BLaER1 (cell line): ENCODE data around the gene DPPA3.
"Not testable (repeated sequence)": the region's sequence is repeated elsewhere in the genome, so short reads cannot be mapped to it uniquely, and the experiment has no call there.

ENCODE experiments used
- H3K27ac ChIP-seq: shearing (Covaris generic); formaldehyde crosslinking; 2 replicates; pipeline ENCODE4 v1.8.1; 2022
- H3K27me3 ChIP-seq: shearing (Covaris generic); formaldehyde crosslinking; 2 replicates; pipeline ENCODE4 v1.8.1; 2022
- H3K36me3 ChIP-seq: shearing (Covaris generic); formaldehyde crosslinking; 2 replicates; pipeline ENCODE4 v1.8.1; 2022
- H3K4me1 ChIP-seq: shearing (Covaris generic); formaldehyde crosslinking; 2 replicates; pipeline ENCODE4 v1.8.1; 2022
- H3K4me2 ChIP-seq: shearing (Covaris generic); formaldehyde crosslinking; 2 replicates; pipeline ENCODE4 v1.8.1; 2022
- H3K4me3 ChIP-seq: shearing (Covaris generic); formaldehyde crosslinking; 2 replicates; pipeline ENCODE4 v1.8.1; 2022
- H3K9ac ChIP-seq: shearing (Covaris generic); formaldehyde crosslinking; 2 replicates; pipeline ENCODE4 v1.8.1; 2022
- H3K9me3 ChIP-seq: shearing (Covaris generic); formaldehyde crosslinking; 2 replicates; pipeline ENCODE4 v1.8.1; 2022
- H4K20me1 ChIP-seq: shearing (Covaris generic); formaldehyde crosslinking; 2 replicates; pipeline ENCODE4 v1.8.1; 2022
- Cebpa-rat ChIP-seq: shearing (Covaris generic); IDR thresholded peaks from 2 replicates; pipeline ENCODE4 v1.8.1; 2022

Gene DPPA3

GRCh38 chr12:7711133-7711532 is at the start of gene DPPA3:
TSS of gene DPPA3 (plus strand) at chr12:7711433. CDS start at chr12:7711571, 138 bp downstream.
- no peak within 1 kb of the TSS for H3K4me3 ChIP-seq

GRCh38 chr12:7661741-7662140 is 49.5 kb upstream of the DPPA3 start:
- no peak for TF ChIP-seq Cebpa-rat
- no peak overlapping the region for H3K27ac ChIP-seq

More at GRCh38 chr12:7711133-7711532, at the start of gene DPPA3:
- H4K20me1 ChIP-seq, result no peaks in the 10 kb centered on the region
- no peaks in the 10 kb centered on the region for H3K27me3 ChIP-seq
- H3K9ac ChIP-seq, result no peak within 1 kb of the TSS
- H3K27ac ChIP-seq, result no peak within 1 kb of the TSS
- H3K9me3 ChIP-seq, result no peaks in the 10 kb centered on the region
- no peaks in the 10 kb centered on the region for H3K36me3 ChIP-seq
- no peak for TF ChIP-seq Cebpa-rat
- H3K4me2 ChIP-seq, result no peak within 1 kb of the TSS
- no peaks in the 10 kb centered on the region for H3K4me1 ChIP-seq

GRCh38 chr12:7666595-7666994 is 44.6 kb upstream of the DPPA3 start:
- Histone ChIP-seq H4K20me1 (no peaks in the 10 kb centered on the region), H3K9ac (no peak overlapping the region), H3K36me3 (no peaks in the 10 kb centered on the region), H3K4me2 (no peak overlapping the region), H3K27ac (no peak overlapping the region), H3K27me3 (no peaks in the 10 kb centered on the region), H3K9me3 (no peaks in the 10 kb centered on the region), H3K4me3 (no peak overlapping the region), H3K4me1 (no peaks in the 10 kb centered on the region)
- TF ChIP-seq Cebpa-rat, result no peak

More at GRCh38 chr12:7661741-7662140, 49.5 kb upstream of the DPPA3 start:
- H3K27me3 ChIP-seq, result no peaks in the 10 kb centered on the region
- no peaks in the 10 kb centered on the region for H3K9me3 ChIP-seq
- H3K4me2 ChIP-seq, result no peak overlapping the region
- H3K9ac ChIP-seq, result no peak overlapping the region
- H3K4me3 ChIP-seq, result no peak overlapping the region
- H3K36me3 ChIP-seq, result no peaks in the 10 kb centered on the region
- H4K20me1 ChIP-seq, result no peaks in the 10 kb centered on the region
- H3K4me1 ChIP-seq, result no peaks in the 10 kb centered on the region

GRCh38 chr12:7667125-7667524 is 44.1 kb upstream of the DPPA3 start:
- no peaks in the 10 kb centered on the region for H4K20me1 ChIP-seq
- no peaks in the 10 kb centered on the region for H3K36me3 ChIP-seq
- H3K27me3 ChIP-seq, result no peaks in the 10 kb centered on the region
- H3K4me3 ChIP-seq, result no peak overlapping the region
- H3K27ac ChIP-seq, result no peak overlapping the region
- no peaks in the 10 kb centered on the region for H3K9me3 ChIP-seq
- TF ChIP-seq Cebpa-rat, result no peak
- H3K9ac ChIP-seq, result no peak overlapping the region
- H3K4me1 ChIP-seq, result no peaks in the 10 kb centered on the region
- no peak overlapping the region for H3K4me2 ChIP-seq

GRCh38 chr12:7668171-7668570 is 43.1 kb upstream of the DPPA3 start:
- Histone ChIP-seq H3K4me3 (no peak overlapping the region), H3K27me3 (no peaks in the 10 kb centered on the region), H3K4me2 (no peak overlapping the region), H3K36me3 (no peaks in the 10 kb centered on the region), H3K9me3 (no peaks in the 10 kb centered on the region), H3K9ac (no peak overlapping the region), H3K4me1 (no peaks in the 10 kb centered on the region), H3K27ac (no peak overlapping the region), H4K20me1 (no peaks in the 10 kb centered on the region)
- TF ChIP-seq Cebpa-rat, result no peak

GRCh38 chr12:7675455-7675854 is 35.8 kb upstream of the DPPA3 start:
- H3K36me3 ChIP-seq, H3K4me2 ChIP-seq, H4K20me1 ChIP-seq, H3K9ac ChIP-seq, H3K9me3 ChIP-seq, H3K4me3 ChIP-seq, H3K27me3 ChIP-seq, H3K27ac ChIP-seq: not testable (repeated sequence)
- peaks cover 24% of the 10 kb centered on the region for H3K4me1 ChIP-seq

- H3K9ac ChIP-seq, H3K27me3 ChIP-seq, H3K36me3 ChIP-seq, H4K20me1 ChIP-seq, H3K27ac ChIP-seq, H3K9me3 ChIP-seq, H3K4me3 ChIP-seq: not testable (repeated sequence)
- H3K4me2 ChIP-seq, result peak overlapping the region; percentile 30
- peaks cover 24% of the 10 kb centered on the region for H3K4me1 ChIP-seq
These were observed 33.8 kb upstream of the DPPA3 start for GRCh38 chr12:7677432-7677888.

GRCh38 chr12:7678744-7679143 is 32.5 kb upstream of the DPPA3 start:
- Histone ChIP-seq H3K9me3 (no peaks in the 10 kb centered on the region), H3K4me1 (peaks cover 24% of the 10 kb centered on the region), H3K4me2 (no peak overlapping the region), H3K27ac (no peak overlapping the region), H3K36me3 (no peaks in the 10 kb centered on the region), H3K9ac (no peak overlapping the region), H4K20me1 (no peaks in the 10 kb centered on the region), H3K27me3 (no peaks in the 10 kb centered on the region), H3K4me3 (no peak overlapping the region)
- no peak for TF ChIP-seq Cebpa-rat

- no peaks in the 10 kb centered on the region for H4K20me1 ChIP-seq
- no peak overlapping the region for H3K9ac ChIP-seq
- no peaks in the 10 kb centered on the region for H3K9me3 ChIP-seq
- no peak for TF ChIP-seq Cebpa-rat
- no peak overlapping the region for H3K4me2 ChIP-seq
- no peaks in the 10 kb centered on the region for H3K27me3 ChIP-seq
- no peak overlapping the region for H3K4me3 ChIP-seq
- H3K36me3 ChIP-seq, result no peaks in the 10 kb centered on the region
- peaks cover 24% of the 10 kb centered on the region for H3K4me1 ChIP-seq
- no peak overlapping the region for H3K27ac ChIP-seq
These were observed 31.8 kb upstream of the DPPA3 start for GRCh38 chr12:7679251-7680045.

GRCh38 chr12:7681535-7681934 is 29.7 kb upstream of the DPPA3 start:
- no peak overlapping the region for H3K27ac ChIP-seq
- H3K4me2 ChIP-seq, result no peak overlapping the region
- no peak overlapping the region for H3K4me3 ChIP-seq
- H4K20me1 ChIP-seq, result no peaks in the 10 kb centered on the region
- peaks cover 12% of the 10 kb centered on the region; the same call in 1 of the 2 replicates for H3K4me1 ChIP-seq
- H3K27me3 ChIP-seq, result no peaks in the 10 kb centered on the region
- no peak overlapping the region for H3K9ac ChIP-seq
- no peaks in the 10 kb centered on the region for H3K9me3 ChIP-seq
- no peak for TF ChIP-seq Cebpa-rat
- H3K36me3 ChIP-seq, result no peaks in the 10 kb centered on the region
